LNCAP (cell line): ENCODE data around the gene EFNA5.

Experiments used
- TF ChIP-seq, protein P1 (sequence below): fragments of 450-650 bp; IDR thresholded peaks from 2 replicates; pipeline ENCODE4 v1.5.1; 2017; ENCODE audit warnings: mild to moderate bottlenecking

The EFNA5 gene

DNA sequence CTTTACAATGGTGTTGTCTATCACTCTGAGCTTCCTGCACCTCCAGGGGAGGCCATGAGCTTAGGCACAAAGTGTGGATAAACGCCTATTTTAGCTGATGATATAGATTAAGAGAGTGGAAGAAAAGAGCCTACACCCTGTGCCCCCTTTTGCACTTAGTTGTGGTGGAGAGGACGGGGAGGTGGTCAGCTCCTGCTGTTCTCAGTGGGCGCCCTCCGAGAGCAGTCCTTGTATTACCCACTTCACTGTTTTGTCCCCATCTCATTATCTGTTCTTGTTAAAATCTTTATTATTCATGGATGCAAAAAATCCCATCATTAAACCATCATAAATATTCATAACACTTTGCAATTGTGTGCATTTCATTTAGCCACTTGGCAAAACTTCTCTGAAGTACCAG is 303.3 kb downstream of the EFNA5 start:
- TF ChIP-seq, protein P1, sequence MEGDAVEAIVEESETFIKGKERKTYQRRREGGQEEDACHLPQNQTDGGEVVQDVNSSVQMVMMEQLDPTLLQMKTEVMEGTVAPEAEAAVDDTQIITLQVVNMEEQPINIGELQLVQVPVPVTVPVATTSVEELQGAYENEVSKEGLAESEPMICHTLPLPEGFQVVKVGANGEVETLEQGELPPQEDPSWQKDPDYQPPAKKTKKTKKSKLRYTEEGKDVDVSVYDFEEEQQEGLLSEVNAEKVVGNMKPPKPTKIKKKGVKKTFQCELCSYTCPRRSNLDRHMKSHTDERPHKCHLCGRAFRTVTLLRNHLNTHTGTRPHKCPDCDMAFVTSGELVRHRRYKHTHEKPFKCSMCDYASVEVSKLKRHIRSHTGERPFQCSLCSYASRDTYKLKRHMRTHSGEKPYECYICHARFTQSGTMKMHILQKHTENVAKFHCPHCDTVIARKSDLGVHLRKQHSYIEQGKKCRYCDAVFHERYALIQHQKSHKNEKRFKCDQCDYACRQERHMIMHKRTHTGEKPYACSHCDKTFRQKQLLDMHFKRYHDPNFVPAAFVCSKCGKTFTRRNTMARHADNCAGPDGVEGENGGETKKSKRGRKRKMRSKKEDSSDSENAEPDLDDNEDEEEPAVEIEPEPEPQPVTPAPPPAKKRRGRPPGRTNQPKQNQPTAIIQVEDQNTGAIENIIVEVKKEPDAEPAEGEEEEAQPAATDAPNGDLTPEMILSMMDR, result no peak

DNA sequence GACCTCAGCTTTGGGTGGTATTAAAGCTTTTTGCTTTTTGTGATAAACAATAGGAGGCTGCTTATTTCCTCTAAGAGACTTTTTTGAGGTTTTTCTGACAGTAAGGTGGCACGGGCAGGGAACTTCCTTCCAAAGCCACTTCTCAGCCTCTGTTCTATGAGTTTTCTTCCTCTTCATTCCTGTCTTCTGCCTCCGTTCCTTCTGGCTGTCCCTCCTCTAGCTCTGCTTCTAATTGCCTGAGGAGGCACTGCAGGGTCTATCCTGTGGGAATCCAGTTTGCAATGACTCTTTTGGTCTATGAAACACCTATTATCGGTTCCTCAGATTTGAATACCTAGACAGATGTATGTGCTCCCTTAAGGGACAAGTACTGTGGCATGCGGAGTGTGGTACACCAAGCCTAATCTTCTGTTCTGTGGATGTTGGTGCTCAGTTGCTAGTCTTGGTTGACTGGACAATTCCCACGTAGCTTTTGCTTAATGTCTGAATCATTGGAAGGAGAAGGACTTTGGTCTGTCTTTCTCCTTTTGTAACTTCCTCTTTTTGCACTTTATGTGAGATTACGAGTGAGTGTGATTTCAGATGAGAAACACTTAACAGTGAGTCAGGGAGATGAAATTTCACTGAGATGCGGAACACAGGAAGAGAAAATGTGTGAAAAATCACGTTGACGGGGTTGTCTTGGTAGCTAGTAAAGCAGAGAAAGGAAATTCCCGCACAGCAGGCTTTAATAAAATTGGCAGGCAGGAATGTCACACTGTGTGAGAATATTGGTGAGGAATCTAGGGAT is 305.2 kb downstream of the EFNA5 start:
- TF ChIP-seq, protein P1, result no peak

DNA sequence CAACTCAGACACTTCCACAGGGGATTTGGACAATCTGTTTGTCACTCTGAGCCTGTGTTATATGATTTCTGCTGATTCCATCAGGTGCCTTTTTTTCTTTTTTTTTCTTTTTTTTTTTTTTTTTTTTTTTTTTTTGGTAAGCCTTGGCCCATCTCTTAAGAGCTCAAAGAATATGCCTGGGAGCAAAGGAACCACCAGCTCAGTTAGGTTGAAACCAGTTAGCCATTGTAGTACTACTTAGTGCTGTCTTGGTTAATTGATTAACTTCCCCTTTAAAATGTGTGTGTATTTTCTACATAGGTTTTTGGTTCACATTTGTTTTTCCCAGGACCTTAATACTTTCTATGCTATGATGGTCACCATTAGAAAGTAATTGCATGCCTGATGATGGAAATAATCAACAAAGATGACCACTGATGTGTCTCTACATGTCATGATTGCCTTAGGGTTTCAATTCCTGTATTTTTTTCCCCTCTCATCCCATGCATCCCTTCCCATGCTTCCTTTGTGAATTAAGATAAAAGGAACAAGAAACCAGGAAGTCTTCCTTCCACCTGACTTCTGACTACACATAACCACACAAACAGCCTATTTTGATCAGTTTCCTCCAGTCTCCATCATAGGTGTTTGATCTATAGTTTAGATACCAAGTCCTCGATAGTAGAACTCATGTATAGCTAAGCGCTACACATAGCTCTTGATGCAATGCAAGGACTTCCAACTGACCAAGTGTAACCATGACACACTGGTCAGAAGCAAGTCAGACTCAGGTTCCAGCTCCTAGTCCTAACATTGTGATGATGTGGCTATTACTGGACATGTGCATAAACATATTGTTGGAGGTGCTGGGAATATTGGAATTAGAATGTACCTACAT is 306.1 kb downstream of the EFNA5 start:
- TF ChIP-seq, protein P1, result no peak

DNA sequence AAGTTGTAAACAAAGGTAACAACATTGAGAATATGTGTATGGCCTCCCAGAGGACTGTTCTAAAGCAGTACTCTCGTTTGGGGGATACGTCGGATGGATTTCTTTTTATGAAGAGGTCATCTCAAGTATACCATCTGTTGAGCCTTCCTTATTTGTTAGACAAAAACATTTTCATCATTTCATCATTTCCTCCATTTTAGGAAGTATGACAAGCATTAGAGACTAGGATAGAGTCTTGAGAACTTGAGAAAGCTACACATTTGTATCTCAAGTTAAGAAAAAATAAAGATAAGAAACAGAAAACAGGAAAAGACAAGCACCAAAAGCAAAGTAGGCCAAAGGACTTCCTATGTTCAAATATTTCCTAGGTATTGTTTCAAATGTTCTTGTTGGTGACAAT is 307.0 kb downstream of the EFNA5 start:
- TF ChIP-seq, protein P1, result no peak

DNA sequence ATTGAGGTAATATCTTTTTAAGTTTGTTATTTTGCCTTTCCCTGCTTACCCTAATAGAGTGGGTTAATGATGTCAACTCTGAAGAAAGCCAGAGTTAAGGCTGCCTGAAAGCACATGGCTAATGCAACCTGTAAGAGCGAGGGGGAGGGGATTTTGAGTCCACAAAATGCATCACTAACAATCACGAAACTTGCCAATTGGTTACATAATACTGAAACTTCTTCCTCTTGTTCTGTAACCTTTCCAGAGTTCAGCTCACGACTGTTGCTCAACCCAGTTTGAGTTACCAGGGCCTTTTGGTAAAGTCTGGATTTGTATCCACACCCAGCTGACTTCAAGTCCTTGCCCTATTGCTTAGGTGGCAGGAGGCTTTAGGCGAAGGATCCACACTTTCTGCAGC is 308.8 kb downstream of the EFNA5 start:
- TF ChIP-seq, protein P1, result no peak

DNA sequence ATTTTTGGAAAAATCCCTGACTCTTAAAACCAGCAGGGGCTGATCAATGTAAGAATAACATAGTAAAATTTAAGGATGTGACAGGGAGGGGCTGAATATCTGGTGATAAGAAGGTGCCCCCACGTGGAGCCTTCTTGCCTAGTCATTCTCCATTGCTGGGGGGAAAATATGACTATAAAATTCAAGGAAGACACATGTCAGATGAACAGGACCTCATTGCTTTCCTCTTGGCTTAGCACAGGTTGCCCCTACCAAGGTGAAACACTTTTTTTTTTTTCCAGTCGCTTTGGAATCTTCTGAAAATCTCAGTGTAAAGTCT is 310.9 kb downstream of the EFNA5 start:
- TF ChIP-seq, protein P1, result peak; percentile 20; the same call in 1 of the 2 replicates

DNA sequence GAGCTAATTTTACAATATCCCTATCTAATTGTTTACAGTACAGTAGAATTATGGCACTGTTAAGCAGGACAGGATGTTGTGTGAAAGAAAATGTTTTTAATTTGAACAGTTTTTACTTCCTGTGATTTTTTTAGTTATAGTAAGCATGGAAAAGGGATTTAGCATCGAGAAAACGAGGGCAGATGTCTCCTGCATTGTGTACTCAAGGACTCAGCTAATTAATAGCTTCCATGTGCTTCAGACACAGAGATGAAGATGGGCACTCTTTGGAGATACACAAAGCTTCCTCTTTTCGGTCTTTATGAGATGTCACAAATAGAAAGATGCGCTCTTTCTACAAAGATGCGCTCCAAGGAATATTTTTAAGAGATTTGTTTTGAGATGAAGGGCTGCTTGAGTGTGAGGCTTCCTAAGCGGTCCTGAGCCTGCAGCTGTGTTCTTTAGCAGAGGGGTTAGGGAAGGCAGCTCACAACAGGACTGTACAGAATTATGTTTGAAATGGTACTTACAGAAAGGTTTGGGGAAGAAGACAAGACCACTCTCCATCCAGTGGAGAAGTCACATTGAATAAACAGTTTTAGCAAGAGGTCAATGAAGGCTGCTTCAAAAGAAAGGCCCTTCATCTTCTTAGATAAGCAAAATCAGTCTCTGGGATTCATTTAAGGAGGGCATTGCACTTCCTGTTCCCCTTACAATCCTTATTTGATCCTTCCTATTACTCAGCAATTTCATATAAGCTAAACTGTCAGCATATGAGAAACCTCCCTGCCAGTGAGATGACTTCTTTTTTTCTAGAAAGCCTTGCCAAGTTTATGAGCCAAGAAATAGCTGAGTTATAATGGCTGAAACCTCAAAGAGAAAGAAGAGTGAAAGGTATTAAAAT is 311.5 kb downstream of the EFNA5 start:
- TF ChIP-seq, protein P1, result no peak
